Small intestine (tissue), 16 donors: ENCODE measurements around the gene DDOST. TPM values are rescaled to one million over a fixed set of nuclear protein-coding genes. Genes with fewer than 3 reads are reported as not detected.

Experiments
- DNase-seq, 2 donors: peaks; one replicate each; pipeline versions ENCODE4 v3.0.0 to v3.0.0-alpha.2; 2013
- FAIRE-seq: peaks from 2 replicates; lab custom pipeline; 2012; peaks lifted over from hg19 to GRCh38; lab: Jason Lieb, UNC
- H3K27ac ChIP-seq, 3 donors: one replicate each; pipeline ENCODE4 v1.5.1; 2013; ENCODE audit warnings: low read length in 2 of 3, mild to moderate bottlenecking in 2 of 3, control low read depth in 1 of 3, inconsistent platforms in 1 of 3, low read depth in 1 of 3, moderate library complexity in 1 of 3
- H3K27me3 ChIP-seq, 3 donors: one replicate each; pipeline ENCODE4 v1.6.1; 2013; ENCODE audit warnings: low read length in 3 of 3, inconsistent platforms in 1 of 3; ENCODE audit not compliant: control insufficient read depth in 3 of 3, insufficient read depth in 3 of 3
- H3K36me3 ChIP-seq, 3 donors: one replicate each; pipeline ENCODE4 v1.6.1; 2013; ENCODE audit warnings: low read length in 3 of 3, inconsistent platforms in 1 of 3, low read depth in 1 of 3, mild to moderate bottlenecking in 1 of 3, moderate library complexity in 1 of 3; ENCODE audit not compliant: control insufficient read depth in 3 of 3, insufficient read depth in 2 of 3
- H3K4me1 ChIP-seq, 3 donors: one replicate each; pipeline ENCODE4 v1.6.1; 2013; ENCODE audit warnings: low read length in 2 of 3, inconsistent platforms in 1 of 3, low read depth in 1 of 3, mild to moderate bottlenecking in 1 of 3, moderate library complexity in 1 of 3; ENCODE audit not compliant: control insufficient read depth in 3 of 3, insufficient read depth in 2 of 3
- H3K4me3 ChIP-seq, 3 donors: one replicate each; pipeline ENCODE4 v1.5.1; 2013; ENCODE audit warnings: low read length in 3 of 3, control low read depth in 1 of 3, inconsistent platforms in 1 of 3, low read depth in 1 of 3, mild to moderate bottlenecking in 1 of 3, moderate library complexity in 1 of 3
- H3K9me3 ChIP-seq, 2 donors: one replicate each; pipeline ENCODE4 v1.6.1; 2013; ENCODE audit warnings: low read depth in 1 of 2, low read length in 1 of 2; ENCODE audit not compliant: control insufficient read depth in 2 of 2, insufficient read depth in 1 of 2
- whole genome bisulfite sequencing, 3 donors: extraction: QIAGEN DNeasy Blood & Tissue Kit; methylation state at CpG; one replicate each; pipeline ENCODE4 v1.1.7; 2013; 5-methylcytosine and 5-hydroxymethylcytosine counted together
- long read RNA-seq, 10 donors: transcript quantifications; one replicate each; lab custom pipeline, GENCODE V29; 2026
- polyA plus RNA-seq, 4 donors: library from polyadenylated mRNA; stranded (reverse) in 3 of 4; unstranded in 1 of 4; fragments of 200-250 nt in 3 of 4; fragments of 120-200 nt in 1 of 4; gene quantifications; one replicate each; pipeline versions ENCODE4 v1.2.1 to v1.2.3, GENCODE V29; 2013
- donor health status: healthy with polysubstance abuse.
- donor health status: control.
- donor health status: control.
- donor health status: Bipolar disorder and iron deficiency.
- donor health status: healthy.

DDOST gene
- polyA plus RNA-seq: 100 to 1,000 TPM in 2 of 4 donors, 10 to 100 TPM in 2; 64.2 to 280 (median 162) TPM
- long read RNA-seq, donor 1: 0 reads
- long read RNA-seq, donor 2, transcript DDOST-202 (11 exons, 2,126 nt): major isoform, 43 of 43 reads
- long read RNA-seq, donor 2, partial matches to known transcripts: 0 of 43 reads
- long read RNA-seq, donor 2, other reads (novel, unspliced or antisense): 0 of 43 reads
- long read RNA-seq, donor 3, transcript DDOST-202 (11 exons, 2,126 nt): major isoform, 26 of 73 reads
- long read RNA-seq, donor 3, partial matches to known transcripts: 46 of 73 reads
- long read RNA-seq, donor 3, other reads (novel, unspliced or antisense): 0 of 73 reads
- long read RNA-seq, donor 4, transcript DDOST-202 (11 exons, 2,126 nt): major isoform, 6 of 6 reads
- long read RNA-seq, donor 4, partial matches to known transcripts: 0 of 6 reads
- long read RNA-seq, donor 4, other reads (novel, unspliced or antisense): 0 of 6 reads
- long read RNA-seq, donor 5, transcript DDOST-202 (11 exons, 2,126 nt): major isoform, 19 of 32 reads
- long read RNA-seq, donor 5, partial matches to known transcripts: 13 of 32 reads
- long read RNA-seq, donor 5, other reads (novel, unspliced or antisense): 0 of 32 reads
- long read RNA-seq, donor 6, transcript DDOST-202 (11 exons, 2,126 nt): major isoform, 63 of 78 reads
- long read RNA-seq, donor 6, partial matches to known transcripts: 14 of 78 reads
- long read RNA-seq, donor 6, other reads (novel, unspliced or antisense): 0 of 78 reads
- long read RNA-seq, donor 7: 0 reads
- long read RNA-seq, donor 8, partial matches to known transcripts: 0 of 3 reads
- long read RNA-seq, donor 8, other reads (novel, unspliced or antisense): 0 of 3 reads
- long read RNA-seq, donor 9, transcript DDOST-202 (11 exons, 2,126 nt): major isoform, 18 of 23 reads
- long read RNA-seq, donor 9, partial matches to known transcripts: 5 of 23 reads
- long read RNA-seq, donor 9, other reads (novel, unspliced or antisense): 0 of 23 reads
- long read RNA-seq, donor 10, transcript DDOST-202 (11 exons, 2,126 nt): major isoform, 92 of 119 reads
- long read RNA-seq, donor 10, partial matches to known transcripts: 24 of 119 reads
- long read RNA-seq, donor 10, other reads (novel, unspliced or antisense): 0 of 119 reads

DNA sequence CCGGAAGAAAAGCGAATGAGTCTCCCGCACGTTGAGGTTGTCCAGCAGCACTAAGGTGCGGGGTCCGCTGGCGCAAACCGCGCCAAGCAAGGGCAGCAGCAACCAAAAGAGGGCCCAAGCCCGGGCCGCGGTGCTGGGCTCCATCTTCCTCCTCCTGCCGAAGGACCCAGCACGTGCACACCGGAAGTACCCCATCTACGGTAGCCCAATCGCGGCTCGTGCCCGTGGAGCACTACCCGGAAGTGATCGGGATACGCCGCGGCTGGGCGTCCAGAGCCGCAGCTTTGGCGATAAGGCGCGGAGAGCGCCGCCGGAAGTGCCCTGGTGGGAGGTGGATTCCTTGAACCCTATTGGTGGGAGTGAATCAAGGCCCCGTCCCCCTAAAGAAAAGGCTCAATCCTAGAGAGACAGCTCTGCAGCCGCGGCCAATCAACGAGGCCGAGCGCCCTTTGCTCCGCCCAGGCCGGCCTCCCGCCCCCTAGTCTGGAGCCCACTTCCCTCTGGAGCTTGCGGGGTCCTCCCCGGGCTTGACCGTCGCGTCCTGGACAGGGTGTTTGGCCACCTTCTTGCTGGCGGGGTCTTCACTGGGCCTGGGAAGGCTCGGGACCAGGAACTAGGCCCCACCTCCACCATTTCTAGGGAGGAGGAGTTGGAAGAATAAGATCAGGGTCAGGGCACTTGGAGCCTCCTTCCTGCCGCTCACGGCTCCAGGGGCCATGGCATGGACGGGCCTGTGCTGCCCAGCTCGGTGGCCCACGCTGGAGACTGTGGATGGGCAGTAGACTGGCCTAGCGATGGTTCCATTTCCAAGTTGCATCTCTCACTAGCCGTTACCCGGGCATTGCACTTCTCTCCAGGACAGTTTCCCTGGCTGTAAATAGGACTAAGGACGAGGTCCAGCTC, at the start of gene DDOST:
Gene DDOST, minus strand, starts transcription at position 163 of the 903 bp plus-strand sequence. Its CDS starts 19 bp downstream, at position 144.
- peaks cover 0 to 17% (median 4%) of the 10 kb centered on the region in 3 donors for H3K4me1 ChIP-seq
- peaks cover 0 to 22% (median 2%) of the 10 kb centered on the region in 3 donors for H3K36me3 ChIP-seq
- peak within 1 kb of the TSS; percentile 49 to 85 (median 76) for H3K27ac ChIP-seq
- no peaks in the 10 kb centered on the region for H3K9me3 ChIP-seq
- 0 to 1% (median 1%) methylated on average over 57 to 58 of the region's 58 CpGs for WGBS, 3 donors
- FAIRE-seq (peak; percentile 85), DNase-seq (peak; percentile 98 to 99)
- H3K4me3 ChIP-seq: peak within 1 kb of the TSS; percentile 74 to 94 (median 89)
- H3K27me3 ChIP-seq: no peaks in the 10 kb centered on the region

DNA sequence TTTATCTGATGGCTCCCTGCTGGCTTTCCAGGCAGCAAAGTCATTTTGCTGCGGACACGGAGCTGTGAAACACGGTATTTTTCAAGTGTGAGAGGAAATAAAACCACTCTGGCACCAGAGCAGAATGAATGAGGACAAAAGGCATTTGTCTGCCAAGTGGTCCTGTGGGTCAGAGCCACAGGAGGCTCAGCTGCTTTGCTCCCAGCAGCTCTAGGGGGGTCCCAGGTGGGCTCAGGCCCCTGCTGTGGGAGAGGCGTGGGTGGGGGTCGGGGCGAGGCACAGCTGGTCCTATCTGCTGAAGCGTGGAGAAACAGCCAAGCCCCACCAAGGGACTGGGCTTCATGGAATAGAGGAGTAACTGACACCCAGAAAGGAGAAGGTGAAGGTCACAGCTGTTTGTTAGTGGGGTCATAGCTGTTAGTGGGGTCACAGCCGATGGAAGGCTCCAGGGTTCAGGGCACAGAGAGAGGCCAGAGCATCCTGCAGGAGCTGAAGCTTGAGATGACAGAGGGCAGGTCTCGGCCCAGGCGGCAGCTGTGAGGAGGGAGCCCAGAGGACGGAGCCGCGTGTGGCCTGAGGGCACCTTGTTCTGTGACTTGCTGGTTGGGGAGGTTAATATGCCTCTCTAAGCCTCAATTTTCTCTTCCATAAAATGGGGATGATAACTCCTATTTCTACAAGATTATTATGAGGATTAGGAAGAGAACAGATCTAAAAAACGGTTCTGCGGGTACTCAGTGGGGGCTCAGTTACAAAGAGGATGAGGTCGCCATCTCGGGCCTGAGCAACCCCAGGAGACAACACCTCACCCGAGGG, 49.5 kb upstream of the DDOST start:
- Histone ChIP-seq H3K27me3 (peaks cover 0 to 2% (median 0%) of the 10 kb centered on the region in 3 donors), H3K27ac (no peak overlapping the region), H3K9me3 (peaks cover 0 to 3% of the 10 kb centered on the region in 2 donors), H3K36me3 (no peaks in the 10 kb centered on the region), H3K4me1 (no peaks in the 10 kb centered on the region), H3K4me3 (no peak overlapping the region)
- WGBS, 3 donors: 66 to 71% (median 67%) methylated on average over 18 of the region's 18 CpGs
- no peak for FAIRE-seq
- no peak for DNase-seq

DNA sequence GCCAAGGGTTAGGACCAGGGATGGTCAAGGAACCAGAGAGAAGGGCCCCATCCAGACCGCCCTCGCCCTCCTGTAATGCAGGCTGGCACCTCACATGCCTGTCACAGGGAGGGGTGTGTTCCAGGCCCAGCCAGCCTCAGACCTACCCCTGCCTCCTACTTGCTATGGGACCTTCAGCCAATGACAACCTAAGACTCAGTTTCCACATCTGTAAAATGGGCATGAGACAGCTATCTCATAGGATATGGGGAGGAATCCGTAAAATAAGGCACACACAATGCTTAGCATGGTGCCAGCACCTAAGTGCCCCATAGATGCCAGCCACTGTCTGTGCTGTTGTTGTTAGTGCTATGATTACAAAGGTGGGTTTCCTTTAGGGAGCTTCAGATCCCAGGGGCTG, 48.7 kb upstream of the DDOST start:
- H3K36me3 ChIP-seq: no peaks in the 10 kb centered on the region
- H3K9me3 ChIP-seq: peaks cover 0 to 3% of the 10 kb centered on the region in 2 donors
- DNase-seq: no peak
- H3K27ac ChIP-seq: no peak overlapping the region
- no peaks in the 10 kb centered on the region for H3K4me1 ChIP-seq
- 87 to 94% (median 92%) methylated on average over 2 to 3 of the region's 3 CpGs for WGBS, 3 donors
- no peak overlapping the region for H3K4me3 ChIP-seq
- no peaks in the 10 kb centered on the region for H3K27me3 ChIP-seq
- FAIRE-seq: no peak

DNA sequence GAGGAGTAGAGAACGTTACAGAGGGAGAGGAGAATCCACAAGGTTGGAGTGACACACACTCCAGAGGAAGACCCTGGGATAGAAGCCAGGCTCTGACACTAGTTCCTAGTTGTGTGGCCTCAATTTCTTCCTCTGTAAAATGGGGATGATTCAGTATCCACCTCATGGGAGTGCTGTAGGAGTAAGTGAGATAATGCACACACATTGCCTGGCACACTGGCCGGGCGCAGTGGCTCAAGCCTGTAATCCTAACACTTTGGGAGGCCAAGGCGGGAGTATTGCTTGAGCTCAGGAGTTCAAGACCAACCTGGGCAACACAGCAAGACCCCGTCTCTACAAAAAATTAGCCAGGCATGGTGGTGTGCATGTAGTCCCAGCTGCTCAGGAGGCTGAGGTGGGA, 47.7 kb upstream of the DDOST start:
- no peaks in the 10 kb centered on the region for H3K36me3 ChIP-seq
- H3K4me1 ChIP-seq: no peaks in the 10 kb centered on the region
- H3K27me3 ChIP-seq: no peaks in the 10 kb centered on the region
- no peak for DNase-seq
- FAIRE-seq: no peak
- no peak overlapping the region for H3K27ac ChIP-seq
- no peak overlapping the region for H3K4me3 ChIP-seq
- 74 to 87% (median 80%) methylated on average over 5 of the region's 5 CpGs for WGBS, 3 donors
- peaks cover 0 to 3% of the 10 kb centered on the region in 2 donors for H3K9me3 ChIP-seq

DNA sequence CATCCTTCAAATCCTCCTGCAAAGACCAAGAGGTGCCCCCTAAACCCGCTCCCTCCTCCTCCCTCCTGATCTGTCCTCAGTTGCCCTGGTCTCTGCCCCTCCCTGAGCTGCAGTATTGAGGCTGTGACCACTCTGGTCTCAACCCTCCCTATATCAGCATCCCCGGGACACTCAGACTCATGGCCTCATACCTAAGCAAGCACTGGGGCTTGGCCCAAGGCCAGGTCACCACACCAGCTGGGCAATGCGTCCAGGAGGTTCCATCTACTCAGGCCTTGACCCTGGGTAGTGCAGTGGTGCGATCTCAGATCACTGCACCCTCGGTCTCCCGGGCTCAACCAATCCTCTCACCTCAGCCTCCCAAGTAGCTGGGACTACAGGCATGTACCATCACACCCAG, 46.9 kb upstream of the DDOST start:
- H3K27me3 ChIP-seq: no peaks in the 10 kb centered on the region
- 73 to 86% (median 84%) methylated on average over 6 of the region's 6 CpGs for WGBS, 3 donors
- no peak overlapping the region for H3K4me3 ChIP-seq
- no peak for DNase-seq
- no peaks in the 10 kb centered on the region for H3K4me1 ChIP-seq
- H3K9me3 ChIP-seq: peaks cover 0 to 3% of the 10 kb centered on the region in 2 donors
- no peak overlapping the region for H3K27ac ChIP-seq
- H3K36me3 ChIP-seq: no peaks in the 10 kb centered on the region
- no peak for FAIRE-seq

DNA sequence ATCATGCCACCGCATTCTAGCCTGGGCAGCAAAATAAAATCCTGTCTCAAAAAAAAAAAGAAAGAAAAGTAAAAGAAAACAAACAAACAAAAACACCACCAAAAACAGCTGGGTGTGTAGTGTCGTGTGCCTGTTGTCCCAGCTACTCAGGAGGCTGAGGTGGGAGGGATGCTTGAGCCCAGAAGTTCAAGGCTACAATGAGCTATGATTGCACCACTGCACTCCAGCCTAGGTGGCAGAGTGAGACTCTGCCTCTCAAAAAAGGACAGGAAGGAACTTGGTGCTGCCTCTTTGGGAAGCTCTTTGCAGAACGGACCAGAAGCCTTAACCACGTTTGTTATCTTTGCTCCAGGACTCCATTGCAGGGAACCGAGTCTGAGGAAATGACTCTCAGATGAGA, 45.7 kb upstream of the DDOST start:
- Histone ChIP-seq H3K27ac (no peak overlapping the region), H3K4me1 (peaks cover 0 to 4% (median 0%) of the 10 kb centered on the region in 3 donors), H3K36me3 (no peaks in the 10 kb centered on the region), H3K4me3 (no peak overlapping the region), H3K27me3 (no peaks in the 10 kb centered on the region), H3K9me3 (peaks cover 0 to 3% of the 10 kb centered on the region in 2 donors)
- no peak for DNase-seq
- WGBS, 3 donors: 50 to 53% (median 50%) methylated on average over 5 of the region's 5 CpGs
- no peak for FAIRE-seq

DNA sequence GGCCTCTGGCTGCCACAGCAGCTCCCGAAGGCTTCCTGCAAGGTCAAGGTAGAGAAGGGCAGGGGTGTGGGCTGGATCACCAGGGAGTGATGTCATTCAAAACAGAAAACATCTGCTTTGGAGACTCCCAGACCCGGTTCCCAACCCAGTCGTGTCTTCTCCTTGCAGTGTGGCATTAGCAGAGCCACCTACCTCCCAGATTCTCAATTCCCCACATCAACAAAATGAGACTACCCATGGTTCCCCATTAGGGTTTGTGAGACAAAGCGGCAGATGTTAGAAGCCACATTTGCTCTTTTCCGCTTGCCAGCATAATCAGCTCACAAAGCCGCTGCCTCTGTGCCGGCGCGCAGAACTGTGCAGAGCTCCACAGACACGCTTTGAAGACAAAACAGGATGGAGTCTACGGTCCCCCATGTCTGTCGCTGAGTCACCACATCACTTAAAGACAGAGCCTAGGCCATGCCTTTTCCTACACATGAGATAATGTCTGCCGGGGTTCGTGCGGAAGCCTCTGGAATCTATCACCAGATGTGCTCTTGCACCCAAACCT, 44.1 kb upstream of the DDOST start:
- no peak for DNase-seq
- WGBS, 3 donors: 85 to 88% (median 87%) methylated on average over 15 of the region's 15 CpGs

More for the DNA sequence above, 44.1 kb upstream of the DDOST start:
- FAIRE-seq: no peak
- Histone ChIP-seq H3K27me3 (no peaks in the 10 kb centered on the region), H3K27ac (no peak overlapping the region), H3K4me3 (no peak overlapping the region), H3K36me3 (no peaks in the 10 kb centered on the region), H3K9me3 (peaks cover 0 to 3% of the 10 kb centered on the region in 2 donors), H3K4me1 (peaks cover 0 to 10% (median 0%) of the 10 kb centered on the region in 3 donors)
